HCT116 (cell line): ENCODE measurements around the gene ZBTB12. TPM values are rescaled to one million over a fixed set of nuclear protein-coding genes. Genes with fewer than 3 reads are reported as not detected.

Source experiments
- ATAC-seq: fragments of 200-7000 bp; cut with Tn5 transposase; 2 replicates; pipeline ENCODE4 v1.9.1; 2020; ENCODE audit warnings: mild to moderate bottlenecking, moderate library complexity
- BruUV-seq: library from RNA; stranded (reverse); fragments of 400-500 nt; replicated peaks from 2 replicates; lab custom pipeline; 2021; lab: Mats Ljungman, UMichigan
- CTCF ChIA-PET: fragments of 300-600 bp; sonication (Branson Sonifier 250); formaldehyde crosslinking; loops from one replicate; lab custom pipeline; 2021; ENCODE audit warnings: antibody characterized with exemption; lab: Charles Lee
- POLR2A ChIA-PET: fragments of 300-600, 350-600 bp; sonication (Branson Sonifier 250); formaldehyde crosslinking; loops from one replicate; lab custom pipeline; 2021; ENCODE audit warnings: antibody characterized with exemption; lab: Charles Lee
- RAD21 ChIA-PET, 2 experiments: fragments of 300-600 bp; sonication (Branson Sonifier 250); formaldehyde crosslinking; loops; one replicate each; lab custom pipeline; 2023; ENCODE audit warnings: low total read pairs in 2 of 2; ENCODE audit not compliant: uncharacterized antibody in 2 of 2, unreplicated experiment in 2 of 2, low non-redundant PET in 1 of 2; lab: Charles Lee
- DNase-seq: peaks from one replicate; pipeline ENCODE4 v3.0.0-alpha.2; 2010; ENCODE audit warnings: low read depth, low spot score
- H2AFZ ChIP-seq: fragments of 200-600 bp; shearing (Covaris generic), sonication (generic); 2 replicates; pipeline ENCODE4 v1.6.1; 2017; ENCODE audit warnings: low read depth, mixed run types, mixed read lengths, antibody characterized with exemption, low read length; ENCODE audit not compliant: poor library complexity, severe bottlenecking
- H3K27ac ChIP-seq: 2 replicates; pipeline ENCODE4 v1.5.1; 2012; ENCODE audit warnings: low read depth, low read length
- H3K27me3 ChIP-seq: fragments of 200-600 bp; sonication (generic); 2 replicates; pipeline ENCODE4 v1.6.1; 2016; ENCODE audit warnings: mixed run types, low read length, mixed read lengths; ENCODE audit not compliant: insufficient read depth
- H3K36me3 ChIP-seq, 2 experiments: fragments of 200-500 bp in 1 of 2; fragments of 200-600 bp in 1 of 2; sonication (Bioruptor generic) in 1 of 2; sonication (generic) in 1 of 2; 2 replicates each; pipeline versions ENCODE4 v1.5.1 to v1.6.1; 2014 to 2016; ENCODE audit warnings: low read length in 2 of 2, inconsistent platforms in 1 of 2, mixed read lengths in 1 of 2, mixed run types in 1 of 2; ENCODE audit not compliant: insufficient read depth in 2 of 2, control insufficient read depth in 1 of 2
- H3K4me1 ChIP-seq, 2 experiments: fragments of 200-600 bp in 1 of 2; sonication (generic) in 1 of 2; 2 replicates each; pipeline versions ENCODE4 v1.5.1 to v1.6.1; 2012 to 2017; ENCODE audit warnings: low read length in 2 of 2, inconsistent platforms in 1 of 2, mild to moderate bottlenecking in 1 of 2, mixed read lengths in 1 of 2, mixed run types in 1 of 2, moderate library complexity in 1 of 2; ENCODE audit not compliant: insufficient read depth in 2 of 2, control insufficient read depth in 1 of 2
- H3K4me2 ChIP-seq: fragments of 200-600 bp; sonication (generic); 2 replicates; pipeline ENCODE4 v1.6.1; 2017; ENCODE audit warnings: mixed run types, low read length, mixed read lengths
- H3K4me3 ChIP-seq, 2 experiments: fragments of 200-600 bp in 1 of 2; sonication (generic) in 1 of 2; replicated peaks in 1 of 2; 2 replicates each; pipeline ENCODE4 v1.5.1; 2011 to 2016; ENCODE audit warnings: low read length in 2 of 2, control low read depth in 1 of 2, low read depth in 1 of 2, mild to moderate bottlenecking in 1 of 2, mixed read lengths in 1 of 2, mixed run types in 1 of 2
- H3K79me2 ChIP-seq: fragments of 200-600 bp; sonication (generic); 2 replicates; pipeline ENCODE4 v1.6.1; 2017; ENCODE audit warnings: mild to moderate bottlenecking, mixed run types, low read length, moderate library complexity, mixed read lengths; ENCODE audit not compliant: insufficient read depth
- H3K9ac ChIP-seq: fragments of 200-600 bp; sonication (generic); 2 replicates; pipeline ENCODE4 v1.6.1; 2016; ENCODE audit warnings: low read length, mixed read lengths
- H3K9me2 ChIP-seq: fragments of 200-600 bp; sonication (generic), shearing (Covaris generic); 2 replicates; pipeline ENCODE4 v1.6.1; 2017; ENCODE audit warnings: mixed run types, mild to moderate bottlenecking, moderate library complexity; ENCODE audit not compliant: insufficient read depth
- H3K9me3 ChIP-seq, 2 experiments: fragments of 200-500 bp in 1 of 2; fragments of 200-600 bp in 1 of 2; sonication (Bioruptor generic) in 1 of 2; sonication (generic) in 1 of 2; 2 replicates each; pipeline ENCODE4 v1.6.1; 2014 to 2017; ENCODE audit warnings: low read length in 2 of 2, mixed read lengths in 2 of 2, inconsistent platforms in 1 of 2, low read depth in 1 of 2, mild to moderate bottlenecking in 1 of 2, mixed run types in 1 of 2, moderate library complexity in 1 of 2; ENCODE audit not compliant: control insufficient read depth in 1 of 2, insufficient read depth in 1 of 2
- H4K20me1 ChIP-seq: fragments of 200-600 bp; sonication (generic), shearing (Covaris generic); 2 replicates; pipeline ENCODE4 v1.6.1; 2017; ENCODE audit warnings: mixed run types, mild to moderate bottlenecking, moderate library complexity; ENCODE audit not compliant: insufficient read depth
- CBX3 ChIP-seq: IDR thresholded peaks from 2 replicates; pipeline ENCODE4 v1.6.1; 2012; ENCODE audit warnings: low read depth
- CEBPB ChIP-seq: IDR thresholded peaks from 2 replicates; pipeline ENCODE4 v1.6.1; 2012; ENCODE audit warnings: low read depth
- EGR1 ChIP-seq: IDR thresholded peaks from 2 replicates; pipeline ENCODE4 v1.6.1; 2012; ENCODE audit warnings: low read depth
- ELF1 ChIP-seq: IDR thresholded peaks from 2 replicates; pipeline ENCODE4 v1.6.1; 2012; ENCODE audit warnings: low read depth, borderline replicate concordance
- EZH2 ChIP-seq: fragments of 200-600 bp; sonication (generic); IDR thresholded peaks from 2 replicates; pipeline ENCODE4 v1.6.1; 2017; ENCODE audit warnings: antibody characterized with exemption, mixed run types
- EZH2phosphoT487 ChIP-seq: fragments of 200-600 bp; IDR thresholded peaks from 2 replicates; pipeline ENCODE4 v1.6.1; 2018; ENCODE audit warnings: antibody characterized with exemption, borderline replicate concordance
- FOSL1 ChIP-seq: IDR thresholded peaks from 2 replicates; pipeline ENCODE4 v1.6.1; 2012; ENCODE audit warnings: low read depth
- JUND ChIP-seq: IDR thresholded peaks from 2 replicates; pipeline ENCODE4 v1.6.1; 2012
- POLR2AphosphoS5 ChIP-seq: IDR thresholded peaks from 2 replicates; pipeline ENCODE4 v1.6.1; 2011; ENCODE audit warnings: mild to moderate bottlenecking, low read depth, low read length, moderate library complexity
- RAD21 ChIP-seq: IDR thresholded peaks from 2 replicates; pipeline ENCODE4 v1.6.1; 2012; ENCODE audit warnings: low read depth, mild to moderate bottlenecking
- SIN3A ChIP-seq: IDR thresholded peaks from 2 replicates; pipeline ENCODE4 v1.6.1; 2012; ENCODE audit warnings: low read depth
- SP1 ChIP-seq: IDR thresholded peaks from 2 replicates; pipeline ENCODE4 v1.6.1; 2012; ENCODE audit warnings: low read depth
- SRF ChIP-seq: IDR thresholded peaks from 2 replicates; pipeline ENCODE4 v1.6.1; 2012; ENCODE audit warnings: low read depth
- YY1 ChIP-seq: IDR thresholded peaks from 2 replicates; pipeline ENCODE4 v1.6.1; 2011; ENCODE audit warnings: low read length, low read depth, moderate library complexity, mild to moderate bottlenecking; ENCODE audit not compliant: insufficient replicate concordance; ENCODE audit errors: extremely low read depth
- ZFX ChIP-seq: fragments of 450-650 bp; IDR thresholded peaks from 2 replicates; pipeline ENCODE4 v1.6.1; 2017
- ZNF274 ChIP-seq: fragments of 200-500 bp; sonication (Bioruptor generic); IDR thresholded peaks from 2 replicates; pipeline ENCODE4 v1.6.1; 2014; ENCODE audit warnings: mild to moderate bottlenecking, low read depth, low read length, inconsistent platforms
- intact Hi-C: fragments of 100-400 bp; cut with micrococcal nuclease; formaldehyde crosslinking; loops from 2 replicates; pipeline ENCODE4 v1.10.0; 2022
- total RNA-seq: library from RNA; stranded (reverse); gene quantifications from one replicate; pipeline ENCODE4 v1.2.1, GENCODE V29; 2021; ENCODE audit not compliant: unreplicated experiment
- TF ChIP-seq, protein P1 (sequence below): IDR thresholded peaks from 2 replicates; pipeline ENCODE4 v1.6.1; 2012; ENCODE audit warnings: low read depth
- TF ChIP-seq, protein P2 (sequence below): IDR thresholded peaks from 2 replicates; pipeline ENCODE4 v1.6.1; 2012
- TF ChIP-seq, protein P3 (sequence below): IDR thresholded peaks from 2 replicates; pipeline ENCODE4 v1.6.1; 2012
- TF ChIP-seq, protein P4 (sequence below): IDR thresholded peaks from 2 replicates; pipeline ENCODE4 v1.6.1; 2011; ENCODE audit warnings: mild to moderate bottlenecking, low read length, moderate library complexity; ENCODE audit not compliant: insufficient replicate concordance; ENCODE audit errors: extremely low read depth

The ZBTB12 gene
- total RNA-seq, 1 experiment from 2014 or later = 10.3 TPM

DNA sequence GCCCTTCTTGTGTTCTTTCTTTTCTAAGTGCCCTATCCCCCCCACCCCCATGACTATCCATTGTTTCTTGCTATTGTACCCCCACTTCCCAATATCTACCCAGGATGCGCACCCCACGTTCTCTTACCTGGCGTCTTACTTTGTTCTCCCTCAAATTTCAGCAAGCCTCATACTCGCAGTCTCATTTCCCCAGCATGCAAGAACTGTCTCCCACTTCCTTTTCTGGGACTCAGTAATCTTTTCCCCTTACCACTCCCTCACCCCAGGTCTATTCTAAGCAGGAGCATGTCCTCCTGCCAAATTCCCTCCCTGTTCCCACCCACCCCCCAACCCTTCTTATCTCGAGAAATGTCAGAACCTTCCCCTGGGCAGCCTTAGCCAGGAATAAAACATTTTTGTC, 2.7 kb downstream of the ZBTB12 start:
- no peak overlapping the region for H3K9ac ChIP-seq
- DNase-seq (no peak), ATAC-seq (no peak)
- no peak overlapping the region for H3K4me2 ChIP-seq
- H3K9me3 ChIP-seq = no peaks in the 10 kb centered on the region
- POLR2A ChIA-PET = interaction anchor here (1.3 to 1.7 kb wide), 2 partner anchors 56 to 64 kb away, joined by 3 to 4 read pairs; no protein-coding TSS in a partner anchor
- no peaks in the 10 kb centered on the region for H4K20me1 ChIP-seq
- CTCF ChIA-PET = no interaction called here
- no TSS peak for BruUV-seq
- H3K4me3 ChIP-seq = no peak overlapping the region
- peaks cover 4 to 17% of the 10 kb centered on the region in 2 experiments for H3K36me3 ChIP-seq
- intact Hi-C loops = loop anchor here (5.0 kb wide), 1 partner anchor 232 kb away; the partner anchor contains the start of genes CSNK2B and LY6G5B
- H3K79me2 ChIP-seq = peaks cover 18% of the 10 kb centered on the region; the same call in 1 of the 2 replicates
- no peak overlapping the region for H2AFZ ChIP-seq
- H3K9me2 ChIP-seq = no peaks in the 10 kb centered on the region
- H3K27ac ChIP-seq = no peak overlapping the region
- no peak for TF ChIP-seq EZH2
- TF ChIP-seq ZNF274 = no peak
- no peak for TF ChIP-seq ELF1
- no peak for TF ChIP-seq FOSL1
- TF ChIP-seq, protein P1, sequence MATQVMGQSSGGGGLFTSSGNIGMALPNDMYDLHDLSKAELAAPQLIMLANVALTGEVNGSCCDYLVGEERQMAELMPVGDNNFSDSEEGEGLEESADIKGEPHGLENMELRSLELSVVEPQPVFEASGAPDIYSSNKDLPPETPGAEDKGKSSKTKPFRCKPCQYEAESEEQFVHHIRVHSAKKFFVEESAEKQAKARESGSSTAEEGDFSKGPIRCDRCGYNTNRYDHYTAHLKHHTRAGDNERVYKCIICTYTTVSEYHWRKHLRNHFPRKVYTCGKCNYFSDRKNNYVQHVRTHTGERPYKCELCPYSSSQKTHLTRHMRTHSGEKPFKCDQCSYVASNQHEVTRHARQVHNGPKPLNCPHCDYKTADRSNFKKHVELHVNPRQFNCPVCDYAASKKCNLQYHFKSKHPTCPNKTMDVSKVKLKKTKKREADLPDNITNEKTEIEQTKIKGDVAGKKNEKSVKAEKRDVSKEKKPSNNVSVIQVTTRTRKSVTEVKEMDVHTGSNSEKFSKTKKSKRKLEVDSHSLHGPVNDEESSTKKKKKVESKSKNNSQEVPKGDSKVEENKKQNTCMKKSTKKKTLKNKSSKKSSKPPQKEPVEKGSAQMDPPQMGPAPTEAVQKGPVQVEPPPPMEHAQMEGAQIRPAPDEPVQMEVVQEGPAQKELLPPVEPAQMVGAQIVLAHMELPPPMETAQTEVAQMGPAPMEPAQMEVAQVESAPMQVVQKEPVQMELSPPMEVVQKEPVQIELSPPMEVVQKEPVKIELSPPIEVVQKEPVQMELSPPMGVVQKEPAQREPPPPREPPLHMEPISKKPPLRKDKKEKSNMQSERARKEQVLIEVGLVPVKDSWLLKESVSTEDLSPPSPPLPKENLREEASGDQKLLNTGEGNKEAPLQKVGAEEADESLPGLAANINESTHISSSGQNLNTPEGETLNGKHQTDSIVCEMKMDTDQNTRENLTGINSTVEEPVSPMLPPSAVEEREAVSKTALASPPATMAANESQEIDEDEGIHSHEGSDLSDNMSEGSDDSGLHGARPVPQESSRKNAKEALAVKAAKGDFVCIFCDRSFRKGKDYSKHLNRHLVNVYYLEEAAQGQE = no peak
- TF ChIP-seq SIN3A = no peak
- no peak for TF ChIP-seq SP1
- TF ChIP-seq ZFX = no peak
- no peak for TF ChIP-seq YY1
- TF ChIP-seq RAD21 = no peak
- TF ChIP-seq, protein P2, sequence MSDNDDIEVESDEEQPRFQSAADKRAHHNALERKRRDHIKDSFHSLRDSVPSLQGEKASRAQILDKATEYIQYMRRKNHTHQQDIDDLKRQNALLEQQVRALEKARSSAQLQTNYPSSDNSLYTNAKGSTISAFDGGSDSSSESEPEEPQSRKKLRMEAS = no peak
- no peak for TF ChIP-seq CEBPB
- TF ChIP-seq, protein P3, sequence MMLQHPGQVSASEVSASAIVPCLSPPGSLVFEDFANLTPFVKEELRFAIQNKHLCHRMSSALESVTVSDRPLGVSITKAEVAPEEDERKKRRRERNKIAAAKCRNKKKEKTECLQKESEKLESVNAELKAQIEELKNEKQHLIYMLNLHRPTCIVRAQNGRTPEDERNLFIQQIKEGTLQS = no peak
- no peak for TF ChIP-seq EGR1
- TF ChIP-seq POLR2AphosphoS5 = no peak
- TF ChIP-seq CBX3 = no peak
- no peak for TF ChIP-seq JUND
- no peak for TF ChIP-seq EZH2phosphoT487
- TF ChIP-seq, protein P4, sequence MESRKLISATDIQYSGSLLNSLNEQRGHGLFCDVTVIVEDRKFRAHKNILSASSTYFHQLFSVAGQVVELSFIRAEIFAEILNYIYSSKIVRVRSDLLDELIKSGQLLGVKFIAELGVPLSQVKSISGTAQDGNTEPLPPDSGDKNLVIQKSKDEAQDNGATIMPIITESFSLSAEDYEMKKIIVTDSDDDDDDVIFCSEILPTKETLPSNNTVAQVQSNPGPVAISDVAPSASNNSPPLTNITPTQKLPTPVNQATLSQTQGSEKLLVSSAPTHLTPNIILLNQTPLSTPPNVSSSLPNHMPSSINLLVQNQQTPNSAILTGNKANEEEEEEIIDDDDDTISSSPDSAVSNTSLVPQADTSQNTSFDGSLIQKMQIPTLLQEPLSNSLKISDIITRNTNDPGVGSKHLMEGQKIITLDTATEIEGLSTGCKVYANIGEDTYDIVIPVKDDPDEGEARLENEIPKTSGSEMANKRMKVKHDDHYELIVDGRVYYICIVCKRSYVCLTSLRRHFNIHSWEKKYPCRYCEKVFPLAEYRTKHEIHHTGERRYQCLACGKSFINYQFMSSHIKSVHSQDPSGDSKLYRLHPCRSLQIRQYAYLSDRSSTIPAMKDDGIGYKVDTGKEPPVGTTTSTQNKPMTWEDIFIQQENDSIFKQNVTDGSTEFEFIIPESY = no peak
- TF ChIP-seq SRF = no peak
- RAD21 ChIA-PET = no interaction called here
- H3K4me1 ChIP-seq = peaks cover 12 to 34% of the 10 kb centered on the region in 2 experiments
- no peaks in the 10 kb centered on the region for H3K27me3 ChIP-seq
